Activated CD4-positive, CD25-positive, alpha-beta regulatory T cell treated with anti-CD3 and anti-CD28 coated beads, Interleukin-2, amount 50 U/mL, for 16 hours (primary cell): Measurements from ENCODE around the gene CHID1.

Experiments used
- DNase-seq: peaks from one replicate; pipeline ENCODE4 v3.0.0-alpha.2; 2020; ENCODE audit warnings: low read depth, low spot score

CHID1 gene

GRCh38 chr11:888310-889212 lies 22.0 kb downstream of the CHID1 start:
- DNase-seq = no peak

- no peak for DNase-seq
Observed at GRCh38 chr11:887589-887988, 23.0 kb downstream of the CHID1 start.

- DNase-seq = no peak
Observed at GRCh38 chr11:886568-886967, 24.0 kb downstream of the CHID1 start.

- DNase-seq = no peak
Observed at GRCh38 chr11:884578-885070, 26.0 kb downstream of the CHID1 start.

GRCh38 chr11:883527-883926 lies 27.1 kb downstream of the CHID1 start:
- DNase-seq = no peak

- no peak for DNase-seq
Observed at GRCh38 chr11:882596-882995, 28.0 kb downstream of the CHID1 start.

GRCh38 chr11:880447-880846 lies 30.2 kb downstream of the CHID1 start:
- no peak for DNase-seq

- DNase-seq = no peak
Observed at GRCh38 chr11:877565-877964, 33.0 kb downstream of the CHID1 start.

- no peak for DNase-seq
Observed at GRCh38 chr11:876545-876944, 34.1 kb downstream of the CHID1 start.

- no peak for DNase-seq
Observed at GRCh38 chr11:875769-876301, 34.8 kb downstream of the CHID1 start.

GRCh38 chr11:875203-875602 lies 35.4 kb downstream of the CHID1 start:
- no peak for DNase-seq

GRCh38 chr11:873706-874105 lies 36.9 kb downstream of the CHID1 start:
- no peak for DNase-seq

GRCh38 chr11:872799-873198 lies 37.8 kb downstream of the CHID1 start:
- no peak for DNase-seq

GRCh38 chr11:871472-871871 lies 39.1 kb downstream of the CHID1 start:
- no peak for DNase-seq

- DNase-seq = no peak
Observed at GRCh38 chr11:870418-870817, 40.2 kb downstream of the CHID1 start.

- DNase-seq = no peak
Observed at GRCh38 chr11:870127-870413, 40.5 kb downstream of the CHID1 start.

- no peak for DNase-seq
Observed at GRCh38 chr11:869399-870126, 41.0 kb downstream of the CHID1 start.

- no peak for DNase-seq
Observed at GRCh38 chr11:868802-869201, 41.8 kb downstream of the CHID1 start.

GRCh38 chr11:868394-868793 lies 42.2 kb downstream of the CHID1 start:
- no peak for DNase-seq

GRCh38 chr11:867856-868358 lies 42.7 kb downstream of the CHID1 start:
- DNase-seq = no peak

GRCh38 chr11:866481-866880 lies 44.1 kb downstream of the CHID1 start:
- DNase-seq = no peak
